HG03280 (cell line): Measurements from ENCODE around the gene KRTAP10-2.
"Not testable (repeated sequence)": the region's sequence is repeated elsewhere in the genome, so short reads cannot be mapped to it uniquely, and the experiment has no call there.

Experiments
- ATAC-seq: cut with Tn5 transposase; IDR thresholded peaks from one replicate; pipeline ENCODE4 v1.9.1; 2021; ENCODE audit warnings: mild to moderate bottlenecking, moderate library complexity; ENCODE audit not compliant: unreplicated experiment

The KRTAP10-2 gene

GRCh38 chr21:44503006-44503889 is 48.1 kb downstream of the KRTAP10-2 start:
- ATAC-seq, result not testable (repeated sequence)

- ATAC-seq, result no peak
Observed at GRCh38 chr21:44502171-44502958, 48.9 kb downstream of the KRTAP10-2 start.
